Measurements from ENCODE around the gene GPR146.
"Not testable (repeated sequence)": the region's sequence is repeated elsewhere in the genome, so short reads cannot be mapped to it uniquely, and the experiment has no call there.

DNA sequence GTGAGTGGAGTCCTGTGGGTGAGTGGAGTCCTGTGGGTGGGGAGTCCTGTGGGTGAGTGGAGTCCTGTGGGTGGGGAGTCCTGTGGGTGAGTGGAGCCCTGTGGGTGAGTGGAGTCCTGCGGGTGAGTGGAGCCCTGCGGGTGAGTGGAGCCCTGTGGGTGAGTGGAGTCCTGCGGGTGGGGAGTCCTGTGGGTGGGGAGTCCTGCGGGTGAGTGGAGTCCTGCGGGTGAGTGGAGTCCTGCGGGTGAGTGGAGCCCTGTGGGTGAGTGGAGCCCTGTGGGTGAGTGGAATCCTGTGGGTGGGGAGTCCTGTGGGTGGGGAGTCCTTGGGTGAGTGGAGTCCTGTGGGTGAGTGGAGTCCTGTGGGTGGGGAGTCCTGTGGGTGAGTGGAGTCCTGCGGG, 41.9 kb upstream of the GPR146 start:
- not testable (repeated sequence) for TF ChIP-seq CTCF (IDR thresholded peaks at IDR 0.05; ENCODE audit: low read length); EZH2 (IDR thresholded peaks at IDR 0.05; ENCODE audit: borderline replicate concordance, low read length)
